ENCODE measurements around the gene STXBP6.

DNA sequence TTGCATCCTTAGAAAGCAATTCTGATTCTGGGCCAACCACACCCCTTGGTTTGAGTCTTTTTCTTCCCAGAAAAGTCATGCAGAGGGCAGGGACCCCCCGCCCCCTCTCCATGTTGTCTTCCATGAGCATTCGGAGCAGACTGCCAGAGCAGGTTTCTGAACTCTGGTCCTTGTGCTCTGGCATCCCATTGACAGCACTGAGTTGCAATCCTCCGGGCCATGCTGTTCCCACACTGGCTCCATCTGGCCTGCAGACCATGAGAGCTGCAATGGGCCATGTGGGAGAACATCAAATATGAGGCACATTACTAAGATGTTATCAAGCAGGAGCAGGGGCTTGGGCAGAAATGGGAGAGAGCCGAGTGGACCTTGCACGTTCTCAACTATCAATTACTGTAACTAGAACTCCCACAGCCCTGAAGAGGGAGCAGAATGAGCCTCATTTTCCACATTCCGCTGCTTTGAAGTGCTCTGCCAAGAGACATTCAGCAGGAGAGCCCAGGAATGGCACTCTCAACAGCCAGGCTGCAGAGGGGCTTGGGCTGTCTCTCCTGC is 157.4 kb downstream of the STXBP6 start:
- TF ChIP-seq ASH2L (IDR thresholded peaks at IDR 0.05; ENCODE audit: borderline replicate concordance, low read depth) (no peak), JUND (IDR thresholded peaks at IDR 0.05; ENCODE audit: low read depth, low read length) (no peak)
